HEK293 (cell line): Measurements from ENCODE around the gene ITGA7.
A peak's percentile ranks its signal among the peaks of the same experiment; 100 is the strongest.

Source experiments
- ELK4 ChIP-seq: IDR thresholded peaks from 2 replicates; pipeline ENCODE4 v1.6.1; 2011; ENCODE audit warnings: mild to moderate bottlenecking, low read depth, low read length, borderline replicate concordance
- FEZF1 ChIP-seq: fragments of 450-650 bp; formaldehyde crosslinking; IDR thresholded peaks from 2 replicates; pipeline ENCODE4 v1.5.1; 2016; ENCODE audit warnings: missing biosample characterization, missing genetic modification characterization
- HOXD13 ChIP-seq: sonication (generic); formaldehyde crosslinking; IDR thresholded peaks from 2 replicates; pipeline ENCODE4 v1.8.0; 2022; ENCODE audit warnings: missing genetic modification reagents, borderline replicate concordance
- KLF1 ChIP-seq: fragments of 450-650 bp; formaldehyde crosslinking; IDR thresholded peaks from 2 replicates; pipeline ENCODE4 v1.5.1; 2016; ENCODE audit warnings: missing biosample characterization, missing genetic modification characterization
- KLF8 ChIP-seq: fragments of 450-650 bp; formaldehyde crosslinking; IDR thresholded peaks from 2 replicates; pipeline ENCODE4 v1.5.1; 2016; ENCODE audit warnings: missing biosample characterization, missing genetic modification characterization
- WT1 ChIP-seq: fragments of 450-650 bp; formaldehyde crosslinking; IDR thresholded peaks from 2 replicates; pipeline ENCODE4 v1.5.1; 2016; ENCODE audit warnings: missing biosample characterization, missing genetic modification characterization
- YY2 ChIP-seq: fragments of 450-650 bp; formaldehyde crosslinking; IDR thresholded peaks from 2 replicates; pipeline ENCODE4 v1.5.1; 2016; ENCODE audit warnings: missing biosample characterization, missing genetic modification characterization
- ZBTB48 ChIP-seq: fragments of 450-650 bp; formaldehyde crosslinking; IDR thresholded peaks from 2 replicates; pipeline ENCODE4 v1.5.1; 2016; ENCODE audit warnings: missing biosample characterization, missing genetic modification characterization
- ZNF175 ChIP-seq: fragments of 450-650 bp; formaldehyde crosslinking; IDR thresholded peaks from 2 replicates; pipeline ENCODE4 v1.5.1; 2016; ENCODE audit warnings: missing biosample characterization, missing genetic modification characterization
- ZNF211 ChIP-seq: fragments of 450-650 bp; formaldehyde crosslinking; IDR thresholded peaks from 2 replicates; pipeline ENCODE4 v1.5.1; 2016; ENCODE audit warnings: low read depth, missing biosample characterization, missing genetic modification characterization
- ZNF514 ChIP-seq: fragments of 450-650 bp; formaldehyde crosslinking; IDR thresholded peaks from 2 replicates; pipeline ENCODE4 v1.5.1; 2016; ENCODE audit warnings: missing biosample characterization, missing genetic modification characterization
- ZNF518A ChIP-seq: fragments of 450-650 bp; formaldehyde crosslinking; conservative IDR thresholded peaks from 2 replicates; pipeline ENCODE4 v1.5.1; 2016; ENCODE audit warnings: low read depth, missing biosample characterization, missing genetic modification characterization
- ZNF571 ChIP-seq: fragments of 450-650 bp; formaldehyde crosslinking; IDR thresholded peaks from 2 replicates; pipeline ENCODE4 v1.5.0; 2017; ENCODE audit warnings: missing biosample characterization, missing genetic modification characterization
- ZNF600 ChIP-seq: fragments of 450-650 bp; formaldehyde crosslinking; IDR thresholded peaks from 2 replicates; pipeline ENCODE4 v1.5.1; 2016; ENCODE audit warnings: missing biosample characterization, missing genetic modification characterization
- ZNF654 ChIP-seq: fragments of 450-650 bp; formaldehyde crosslinking; IDR thresholded peaks from 2 replicates; pipeline ENCODE4 v1.5.1; 2016; ENCODE audit warnings: low read depth, missing biosample characterization, missing genetic modification characterization
- ZNF777 ChIP-seq: fragments of 450-650 bp; formaldehyde crosslinking; IDR thresholded peaks from 2 replicates; pipeline ENCODE4 v1.5.1; 2017; ENCODE audit warnings: missing biosample characterization, missing genetic modification characterization, borderline replicate concordance
- ZXDB ChIP-seq: fragments of 450-650 bp; formaldehyde crosslinking; IDR thresholded peaks from 2 replicates; pipeline ENCODE4 v1.5.1; 2016; ENCODE audit warnings: missing biosample characterization, missing genetic modification characterization
- TF ChIP-seq, protein P1 (sequence below): fragments of 450-650 bp; formaldehyde crosslinking; IDR thresholded peaks from 2 replicates; pipeline ENCODE4 v1.5.1; 2016; ENCODE audit warnings: missing biosample characterization, missing genetic modification characterization
- TF ChIP-seq, protein P2 (sequence below): fragments of 450-650 bp; formaldehyde crosslinking; IDR thresholded peaks from 2 replicates; pipeline ENCODE4 v1.5.1; 2016; ENCODE audit warnings: missing biosample characterization, missing genetic modification characterization
- TF ChIP-seq, protein P3 (sequence below): fragments of 450-650 bp; formaldehyde crosslinking; IDR thresholded peaks from 2 replicates; pipeline ENCODE4 v1.5.1; 2017; ENCODE audit warnings: missing biosample characterization, missing genetic modification characterization
- TF ChIP-seq, protein P4 (sequence below): fragments of 450-650 bp; IDR thresholded peaks from 2 replicates; pipeline ENCODE4 v1.5.1; 2018; ENCODE audit warnings: missing biosample characterization, mild to moderate bottlenecking, missing genetic modification characterization
- TF ChIP-seq, protein P5 (sequence below): fragments of 450-650 bp; IDR thresholded peaks from 2 replicates; pipeline ENCODE4 v1.5.1; 2018; ENCODE audit warnings: missing biosample characterization, missing genetic modification characterization
- TF ChIP-seq, protein P6 (sequence below): fragments of 450-650 bp; formaldehyde crosslinking; IDR thresholded peaks from 2 replicates; pipeline ENCODE4 v1.5.1; 2016; ENCODE audit warnings: missing biosample characterization, missing genetic modification characterization

ITGA7 gene

DNA sequence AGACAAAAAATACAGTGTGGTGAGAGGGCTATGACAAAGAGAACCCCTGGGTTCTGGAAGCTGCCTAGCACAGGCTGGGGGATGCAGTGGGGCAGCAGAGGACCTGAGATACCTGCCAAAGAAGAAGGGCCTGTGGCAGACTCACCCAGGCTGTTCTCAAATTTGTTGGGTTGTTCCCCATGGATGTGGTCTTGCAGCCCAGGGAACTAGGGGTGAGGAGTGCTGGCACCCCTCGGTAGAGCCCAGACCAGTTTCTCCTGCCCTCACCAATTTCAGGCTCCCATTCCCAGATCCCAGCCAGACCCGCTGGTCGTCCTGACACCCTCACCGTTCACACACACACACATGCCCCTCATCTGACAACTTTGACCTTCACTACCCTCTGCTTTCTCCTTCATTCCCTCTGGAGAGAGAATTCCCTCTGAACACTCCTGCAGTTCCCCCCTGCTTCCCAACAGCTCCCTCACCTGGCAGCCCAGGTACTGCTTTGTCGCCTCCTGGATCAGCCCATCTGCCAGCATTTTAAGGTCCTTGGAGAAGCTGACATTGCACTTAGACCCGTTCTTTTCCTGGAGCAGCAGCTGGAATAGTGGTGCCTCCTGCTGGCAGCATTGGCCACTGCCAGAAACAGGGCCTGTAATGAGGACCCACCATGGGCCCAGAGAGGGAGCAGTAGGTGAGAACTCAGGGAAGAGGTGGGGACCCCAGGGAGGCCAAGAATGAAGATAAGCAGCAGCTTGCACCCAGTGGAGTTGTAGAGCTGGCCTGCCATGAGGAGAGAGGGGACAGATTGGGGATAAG is 29.3 kb upstream of the ITGA7 start (continued):
- no peak for TF ChIP-seq ZNF211
- TF ChIP-seq, protein P1, sequence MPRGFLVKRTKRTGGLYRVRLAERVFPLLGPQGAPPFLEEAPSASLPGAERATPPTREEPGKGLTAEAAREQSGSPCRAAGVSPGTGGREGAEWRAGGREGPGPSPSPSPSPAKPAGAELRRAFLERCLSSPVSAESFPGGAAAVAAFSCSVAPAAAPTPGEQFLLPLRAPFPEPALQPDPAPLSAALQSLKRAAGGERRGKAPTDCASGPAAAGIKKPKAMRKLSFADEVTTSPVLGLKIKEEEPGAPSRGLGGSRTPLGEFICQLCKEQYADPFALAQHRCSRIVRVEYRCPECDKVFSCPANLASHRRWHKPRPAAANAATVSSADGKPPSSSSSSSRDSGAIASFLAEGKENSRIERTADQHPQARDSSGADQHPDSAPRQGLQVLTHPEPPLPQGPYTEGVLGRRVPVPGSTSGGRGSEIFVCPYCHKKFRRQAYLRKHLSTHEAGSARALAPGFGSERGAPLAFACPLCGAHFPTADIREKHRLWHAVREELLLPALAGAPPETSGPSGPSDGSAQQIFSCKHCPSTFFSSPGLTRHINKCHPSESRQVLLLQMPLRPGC (tag by site-specific recombination), result no peak
- no peak for TF ChIP-seq WT1
- TF ChIP-seq ZNF600 (tag by site-specific recombination), result peak; percentile 48; the same call in 1 of the 2 replicates
- TF ChIP-seq, protein P2, sequence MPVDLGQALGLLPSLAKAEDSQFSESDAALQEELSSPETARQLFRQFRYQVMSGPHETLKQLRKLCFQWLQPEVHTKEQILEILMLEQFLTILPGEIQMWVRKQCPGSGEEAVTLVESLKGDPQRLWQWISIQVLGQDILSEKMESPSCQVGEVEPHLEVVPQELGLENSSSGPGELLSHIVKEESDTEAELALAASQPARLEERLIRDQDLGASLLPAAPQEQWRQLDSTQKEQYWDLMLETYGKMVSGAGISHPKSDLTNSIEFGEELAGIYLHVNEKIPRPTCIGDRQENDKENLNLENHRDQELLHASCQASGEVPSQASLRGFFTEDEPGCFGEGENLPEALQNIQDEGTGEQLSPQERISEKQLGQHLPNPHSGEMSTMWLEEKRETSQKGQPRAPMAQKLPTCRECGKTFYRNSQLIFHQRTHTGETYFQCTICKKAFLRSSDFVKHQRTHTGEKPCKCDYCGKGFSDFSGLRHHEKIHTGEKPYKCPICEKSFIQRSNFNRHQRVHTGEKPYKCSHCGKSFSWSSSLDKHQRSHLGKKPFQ (tag by site-specific recombination), result no peak
- no peak for TF ChIP-seq ELK4
- TF ChIP-seq, protein P3, sequence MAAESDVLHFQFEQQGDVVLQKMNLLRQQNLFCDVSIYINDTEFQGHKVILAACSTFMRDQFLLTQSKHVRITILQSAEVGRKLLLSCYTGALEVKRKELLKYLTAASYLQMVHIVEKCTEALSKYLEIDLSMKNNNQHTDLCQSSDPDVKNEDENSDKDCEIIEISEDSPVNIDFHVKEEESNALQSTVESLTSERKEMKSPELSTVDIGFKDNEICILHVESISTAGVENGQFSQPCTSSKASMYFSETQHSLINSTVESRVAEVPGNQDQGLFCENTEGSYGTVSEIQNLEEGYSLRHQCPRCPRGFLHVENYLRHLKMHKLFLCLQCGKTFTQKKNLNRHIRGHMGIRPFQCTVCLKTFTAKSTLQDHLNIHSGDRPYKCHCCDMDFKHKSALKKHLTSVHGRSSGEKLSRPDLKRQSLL (tag by site-specific recombination), result no peak
- TF ChIP-seq, protein P4, sequence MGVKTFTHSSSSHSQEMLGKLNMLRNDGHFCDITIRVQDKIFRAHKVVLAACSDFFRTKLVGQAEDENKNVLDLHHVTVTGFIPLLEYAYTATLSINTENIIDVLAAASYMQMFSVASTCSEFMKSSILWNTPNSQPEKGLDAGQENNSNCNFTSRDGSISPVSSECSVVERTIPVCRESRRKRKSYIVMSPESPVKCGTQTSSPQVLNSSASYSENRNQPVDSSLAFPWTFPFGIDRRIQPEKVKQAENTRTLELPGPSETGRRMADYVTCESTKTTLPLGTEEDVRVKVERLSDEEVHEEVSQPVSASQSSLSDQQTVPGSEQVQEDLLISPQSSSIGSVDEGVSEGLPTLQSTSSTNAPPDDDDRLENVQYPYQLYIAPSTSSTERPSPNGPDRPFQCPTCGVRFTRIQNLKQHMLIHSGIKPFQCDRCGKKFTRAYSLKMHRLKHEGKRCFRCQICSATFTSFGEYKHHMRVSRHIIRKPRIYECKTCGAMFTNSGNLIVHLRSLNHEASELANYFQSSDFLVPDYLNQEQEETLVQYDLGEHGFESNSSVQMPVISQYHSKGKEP (tag by site-specific recombination), result no peak
- TF ChIP-seq YY2 (tag by site-specific recombination), result no peak
- 0 out of 2 replicates have a peak, but pooled peaks have one; percentile 18 for TF ChIP-seq ZXDB (tag by site-specific recombination)
- no peak for TF ChIP-seq HOXD13 (CRISPR knock-in tag)
- TF ChIP-seq, protein P5, sequence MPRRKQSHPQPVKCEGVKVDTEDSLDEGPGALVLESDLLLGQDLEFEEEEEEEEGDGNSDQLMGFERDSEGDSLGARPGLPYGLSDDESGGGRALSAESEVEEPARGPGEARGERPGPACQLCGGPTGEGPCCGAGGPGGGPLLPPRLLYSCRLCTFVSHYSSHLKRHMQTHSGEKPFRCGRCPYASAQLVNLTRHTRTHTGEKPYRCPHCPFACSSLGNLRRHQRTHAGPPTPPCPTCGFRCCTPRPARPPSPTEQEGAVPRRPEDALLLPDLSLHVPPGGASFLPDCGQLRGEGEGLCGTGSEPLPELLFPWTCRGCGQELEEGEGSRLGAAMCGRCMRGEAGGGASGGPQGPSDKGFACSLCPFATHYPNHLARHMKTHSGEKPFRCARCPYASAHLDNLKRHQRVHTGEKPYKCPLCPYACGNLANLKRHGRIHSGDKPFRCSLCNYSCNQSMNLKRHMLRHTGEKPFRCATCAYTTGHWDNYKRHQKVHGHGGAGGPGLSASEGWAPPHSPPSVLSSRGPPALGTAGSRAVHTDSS (tag by site-specific recombination), result no peak
- TF ChIP-seq ZBTB48, result no peak
- TF ChIP-seq ZNF654 (tag by site-specific recombination), result peak; percentile 73
- TF ChIP-seq, protein P6, sequence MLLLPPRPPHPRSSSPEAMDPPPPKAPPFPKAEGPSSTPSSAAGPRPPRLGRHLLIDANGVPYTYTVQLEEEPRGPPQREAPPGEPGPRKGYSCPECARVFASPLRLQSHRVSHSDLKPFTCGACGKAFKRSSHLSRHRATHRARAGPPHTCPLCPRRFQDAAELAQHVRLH (tag by site-specific recombination), result peak; percentile 55; the same call in 1 of the 2 replicates
- no peak for TF ChIP-seq KLF1
- TF ChIP-seq ZNF514, result no peak
- TF ChIP-seq ZNF777 (tag by site-specific recombination), result no peak
- no peak; the same call in 1 of the 2 replicates for TF ChIP-seq KLF8
- no peak for TF ChIP-seq ZNF175 (tag by site-specific recombination)
- TF ChIP-seq ZNF571 (tag by site-specific recombination), result no peak
- TF ChIP-seq ZNF518A (tag by site-specific recombination), result no peak
- TF ChIP-seq FEZF1 (tag by site-specific recombination), result no peak
